ENCODE measurements around the gene PAX7. TPM values are rescaled to one million over a fixed set of nuclear protein-coding genes. Genes with fewer than 3 reads are reported as not detected.

Gene PAX7
- total RNA-seq, 4 donors from 2014 or later = 1.8 to 5.1 (median 3.9) TPM

GRCh38 chr1:18649693-18650370 is 19.2 kb downstream of the PAX7 start:
- H3K27me3 ChIP-seq = peaks cover 58 to 82% (median 66%) of the 10 kb centered on the region in 3 donors

GRCh38 chr1:18651713-18652112 is 21.1 kb downstream of the PAX7 start:
- Histone ChIP-seq H3K4me3 (no peak overlapping the region), H3K27ac (no peak overlapping the region), H3K27me3 (peaks cover 43 to 64% (median 48%) of the 10 kb centered on the region in 3 donors), H3K9me3 (no peaks in the 10 kb centered on the region), H3K36me3 (no peaks in the 10 kb centered on the region), H3K4me1 (no peaks in the 10 kb centered on the region)
- DNase-seq (no peak), ATAC-seq (no peak)
- in situ Hi-C loops (cut with MboI; ENCODE audit: low sequenced_read_pairs in 4 of 4) (no loop called here), intact Hi-C loops (cut with DNase I; ENCODE audit: low total_unique reads) (no loop called here)
- TF ChIP-seq CTCF (IDR thresholded peaks at IDR 0.05 in 4 of 5, conservative IDR thresholded peaks at IDR 0.05 in 1 of 5) (no peak), POLR2A (IDR thresholded peaks at IDR 0.05) (no peak)

More at GRCh38 chr1:18649693-18650370, 19.2 kb downstream of the PAX7 start:
- intact Hi-C loops (cut with DNase I; ENCODE audit: low total_unique reads) = no loop called here
- H3K4me3 ChIP-seq = no peak overlapping the region
- no peak for ATAC-seq
- no peaks in the 10 kb centered on the region for H3K9me3 ChIP-seq
- no peak overlapping the region for H3K27ac ChIP-seq
- in situ Hi-C loops (cut with MboI; ENCODE audit: low sequenced_read_pairs in 4 of 4) = no loop called here
- DNase-seq = no peak
- no peak for TF ChIP-seq POLR2A (IDR thresholded peaks at IDR 0.05)
- no peaks in the 10 kb centered on the region for H3K4me1 ChIP-seq
- H3K36me3 ChIP-seq = no peaks in the 10 kb centered on the region

- TF ChIP-seq CTCF (IDR thresholded peaks at IDR 0.05 in 4 of 5, conservative IDR thresholded peaks at IDR 0.05 in 1 of 5) (no peak), POLR2A (IDR thresholded peaks at IDR 0.05) (no peak)
- Histone ChIP-seq H3K36me3 (no peaks in the 10 kb centered on the region), H3K27ac (no peak overlapping the region), H3K4me1 (no peaks in the 10 kb centered on the region), H3K9me3 (no peaks in the 10 kb centered on the region), H3K27me3 (peaks cover 37 to 54% (median 42%) of the 10 kb centered on the region in 3 donors), H3K4me3 (no peak overlapping the region)
- in situ Hi-C loops (cut with MboI; ENCODE audit: low sequenced_read_pairs in 4 of 4) = no loop called here
- DNase-seq (no peak), ATAC-seq (no peak)
- intact Hi-C loops (cut with DNase I; ENCODE audit: low total_unique reads) = no loop called here
Observed at GRCh38 chr1:18652791-18653190, 22.1 kb downstream of the PAX7 start.

GRCh38 chr1:18653367-18653766 is 22.7 kb downstream of the PAX7 start:
- TF ChIP-seq POLR2A (IDR thresholded peaks at IDR 0.05) (no peak), CTCF (IDR thresholded peaks at IDR 0.05 in 4 of 5, conservative IDR thresholded peaks at IDR 0.05 in 1 of 5) (no peak)
- Histone ChIP-seq H3K4me1 (no peaks in the 10 kb centered on the region), H3K27ac (no peak overlapping the region), H3K9me3 (no peaks in the 10 kb centered on the region), H3K27me3 (peaks cover 36 to 49% (median 39%) of the 10 kb centered on the region in 3 donors), H3K36me3 (no peaks in the 10 kb centered on the region), H3K4me3 (no peak overlapping the region)
- DNase-seq = no peak
- in situ Hi-C loops (cut with MboI; ENCODE audit: low sequenced_read_pairs in 4 of 4) = no loop called here
- intact Hi-C loops (cut with DNase I; ENCODE audit: low total_unique reads) = no loop called here
- ATAC-seq = no peak

GRCh38 chr1:18653916-18654315 is 23.3 kb downstream of the PAX7 start:
- DNase-seq (no peak), ATAC-seq (no peak)
- Histone ChIP-seq H3K27ac (no peak overlapping the region), H3K4me1 (no peaks in the 10 kb centered on the region), H3K4me3 (no peak overlapping the region), H3K36me3 (no peaks in the 10 kb centered on the region), H3K27me3 (peaks cover 32 to 43% (median 36%) of the 10 kb centered on the region in 3 donors), H3K9me3 (no peaks in the 10 kb centered on the region)
- intact Hi-C loops (cut with DNase I; ENCODE audit: low total_unique reads) (no loop called here), in situ Hi-C loops (cut with MboI; ENCODE audit: low sequenced_read_pairs in 4 of 4) (no loop called here)
- no peak for TF ChIP-seq POLR2A (IDR thresholded peaks at IDR 0.05)
- TF ChIP-seq CTCF (IDR thresholded peaks at IDR 0.05 in 4 of 5, conservative IDR thresholded peaks at IDR 0.05 in 1 of 5) = no peak
